ENCODE measurements around the gene HLF.

- TF ChIP-seq, protein P1, sequence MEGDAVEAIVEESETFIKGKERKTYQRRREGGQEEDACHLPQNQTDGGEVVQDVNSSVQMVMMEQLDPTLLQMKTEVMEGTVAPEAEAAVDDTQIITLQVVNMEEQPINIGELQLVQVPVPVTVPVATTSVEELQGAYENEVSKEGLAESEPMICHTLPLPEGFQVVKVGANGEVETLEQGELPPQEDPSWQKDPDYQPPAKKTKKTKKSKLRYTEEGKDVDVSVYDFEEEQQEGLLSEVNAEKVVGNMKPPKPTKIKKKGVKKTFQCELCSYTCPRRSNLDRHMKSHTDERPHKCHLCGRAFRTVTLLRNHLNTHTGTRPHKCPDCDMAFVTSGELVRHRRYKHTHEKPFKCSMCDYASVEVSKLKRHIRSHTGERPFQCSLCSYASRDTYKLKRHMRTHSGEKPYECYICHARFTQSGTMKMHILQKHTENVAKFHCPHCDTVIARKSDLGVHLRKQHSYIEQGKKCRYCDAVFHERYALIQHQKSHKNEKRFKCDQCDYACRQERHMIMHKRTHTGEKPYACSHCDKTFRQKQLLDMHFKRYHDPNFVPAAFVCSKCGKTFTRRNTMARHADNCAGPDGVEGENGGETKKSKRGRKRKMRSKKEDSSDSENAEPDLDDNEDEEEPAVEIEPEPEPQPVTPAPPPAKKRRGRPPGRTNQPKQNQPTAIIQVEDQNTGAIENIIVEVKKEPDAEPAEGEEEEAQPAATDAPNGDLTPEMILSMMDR (IDR thresholded peaks at IDR 0.05; ENCODE audit: insufficient read depth, low read length): no peak
- TF ChIP-seq, protein P2, sequence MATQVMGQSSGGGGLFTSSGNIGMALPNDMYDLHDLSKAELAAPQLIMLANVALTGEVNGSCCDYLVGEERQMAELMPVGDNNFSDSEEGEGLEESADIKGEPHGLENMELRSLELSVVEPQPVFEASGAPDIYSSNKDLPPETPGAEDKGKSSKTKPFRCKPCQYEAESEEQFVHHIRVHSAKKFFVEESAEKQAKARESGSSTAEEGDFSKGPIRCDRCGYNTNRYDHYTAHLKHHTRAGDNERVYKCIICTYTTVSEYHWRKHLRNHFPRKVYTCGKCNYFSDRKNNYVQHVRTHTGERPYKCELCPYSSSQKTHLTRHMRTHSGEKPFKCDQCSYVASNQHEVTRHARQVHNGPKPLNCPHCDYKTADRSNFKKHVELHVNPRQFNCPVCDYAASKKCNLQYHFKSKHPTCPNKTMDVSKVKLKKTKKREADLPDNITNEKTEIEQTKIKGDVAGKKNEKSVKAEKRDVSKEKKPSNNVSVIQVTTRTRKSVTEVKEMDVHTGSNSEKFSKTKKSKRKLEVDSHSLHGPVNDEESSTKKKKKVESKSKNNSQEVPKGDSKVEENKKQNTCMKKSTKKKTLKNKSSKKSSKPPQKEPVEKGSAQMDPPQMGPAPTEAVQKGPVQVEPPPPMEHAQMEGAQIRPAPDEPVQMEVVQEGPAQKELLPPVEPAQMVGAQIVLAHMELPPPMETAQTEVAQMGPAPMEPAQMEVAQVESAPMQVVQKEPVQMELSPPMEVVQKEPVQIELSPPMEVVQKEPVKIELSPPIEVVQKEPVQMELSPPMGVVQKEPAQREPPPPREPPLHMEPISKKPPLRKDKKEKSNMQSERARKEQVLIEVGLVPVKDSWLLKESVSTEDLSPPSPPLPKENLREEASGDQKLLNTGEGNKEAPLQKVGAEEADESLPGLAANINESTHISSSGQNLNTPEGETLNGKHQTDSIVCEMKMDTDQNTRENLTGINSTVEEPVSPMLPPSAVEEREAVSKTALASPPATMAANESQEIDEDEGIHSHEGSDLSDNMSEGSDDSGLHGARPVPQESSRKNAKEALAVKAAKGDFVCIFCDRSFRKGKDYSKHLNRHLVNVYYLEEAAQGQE (IDR thresholded peaks at IDR 0.05; ENCODE audit: insufficient replicate concordance, low read depth): no peak
- TF ChIP-seq POLR2AphosphoS5 (IDR thresholded peaks at IDR 0.05; ENCODE audit: low read depth): no peak
- TF ChIP-seq GABPA (IDR thresholded peaks at IDR 0.05; ENCODE audit: low read depth): no peak
These were observed 61.3 kb downstream of the HLF start for GRCh38 chr17:55326030-55326429.
